Measurements from ENCODE around the gene SMAD2. TPM values are rescaled to one million over a fixed set of nuclear protein-coding genes. Genes with fewer than 3 reads are reported as not detected.
A peak's percentile ranks its signal among the peaks of the same experiment; 100 is the strongest.
"Not testable (repeated sequence)": the region's sequence is repeated elsewhere in the genome, so short reads cannot be mapped to it uniquely, and the experiment has no call there.

SMAD2 gene
- total and polyA plus RNA-seq, 4 experiments from 2014 or later = 88.5 to 131 (median 109) TPM

DNA sequence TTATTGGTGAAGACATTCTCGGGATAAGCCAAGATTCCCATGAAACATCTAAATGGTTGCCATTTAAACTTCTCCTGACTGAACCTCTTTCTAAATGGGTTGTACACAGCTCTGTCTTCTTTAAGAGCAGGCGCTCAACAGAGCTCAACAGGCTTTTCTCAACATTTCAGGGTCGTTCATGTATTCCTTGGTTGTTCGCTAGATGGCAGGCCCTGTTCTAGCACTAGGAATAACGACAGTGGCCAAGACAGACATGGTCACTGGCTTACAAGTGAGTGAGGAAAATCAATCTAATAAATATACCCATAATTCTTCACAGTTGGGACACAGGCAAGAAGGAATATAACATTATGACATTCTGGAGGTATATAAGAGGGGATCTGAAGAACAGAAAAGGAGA is 154.5 kb downstream of the SMAD2 start:
- H3K4me3 ChIP-seq (ENCODE audit: low read length in 2 of 2) = no peak overlapping the region
- H3K9me3 ChIP-seq (ENCODE audit: control insufficient read depth in 1 of 2, low read length in 2 of 2) = no peaks in the 10 kb centered on the region
- Mint-ChIP-seq H3K9me3 (peaks cover 0 to 2% (median 0%) of the 10 kb centered on the region in 8 donors), H3K4me1 (peaks cover 0 to 4% (median 0%) of the 10 kb centered on the region in 4 donors), H3K27me3 (peaks cover 3 to 19% of the 10 kb centered on the region in 2 donors), H3K4me3 (no peak overlapping the region), H3K27ac (no peak overlapping the region), H3K36me3 (no peaks in the 10 kb centered on the region)
- intact Hi-C loops (cut with micrococcal nuclease) = no loop called here
- no peak for DNase-seq
- ChIA-PET POLR2A (ENCODE audit: partially characterized antibody) (no interaction called here), CTCF (ENCODE audit: partially characterized antibody) (no interaction called here)
- H3K27me3 ChIP-seq (ENCODE audit: insufficient read depth, low read length) = no peaks in the 10 kb centered on the region
- no peak overlapping the region for H3K27ac ChIP-seq (ENCODE audit: low read depth, low read length)
- peaks cover 6% of the 10 kb centered on the region for H3K4me1 ChIP-seq (ENCODE audit: insufficient read depth, low read length)
- H3K36me3 ChIP-seq (ENCODE audit: insufficient read depth, low read length) = no peaks in the 10 kb centered on the region

GRCh38 chr18:47773931-47774330 is 156.5 kb downstream of the SMAD2 start:
- H3K27ac Mint-ChIP-seq = no peak overlapping the region
- H3K4me3 Mint-ChIP-seq = no peak overlapping the region
- peaks cover 0 to 4% (median 0%) of the 10 kb centered on the region in 4 donors for H3K4me1 Mint-ChIP-seq
- Histone ChIP-seq H3K27me3 (ENCODE audit: insufficient read depth, low read length) (no peaks in the 10 kb centered on the region), H3K4me1 (ENCODE audit: insufficient read depth, low read length) (peaks cover 6% of the 10 kb centered on the region), H3K4me3 (ENCODE audit: low read length in 2 of 2) (no peak overlapping the region), H3K36me3 (ENCODE audit: insufficient read depth, low read length) (no peaks in the 10 kb centered on the region), H3K27ac (ENCODE audit: low read depth, low read length) (no peak overlapping the region), H3K9me3 (ENCODE audit: control insufficient read depth in 1 of 2, low read length in 2 of 2) (no peaks in the 10 kb centered on the region)
- peaks cover 0 to 2% (median 0%) of the 10 kb centered on the region in 8 donors for H3K9me3 Mint-ChIP-seq
- intact Hi-C loops (cut with micrococcal nuclease) = no loop called here
- H3K36me3 Mint-ChIP-seq = no peaks in the 10 kb centered on the region
- DNase-seq = no peak
- H3K27me3 Mint-ChIP-seq = peaks cover 3 to 15% of the 10 kb centered on the region in 2 donors
- POLR2A ChIA-PET (ENCODE audit: partially characterized antibody) = no interaction called here
- CTCF ChIA-PET (ENCODE audit: partially characterized antibody) = interaction anchor here (0.5 to 4.6 kb wide), 9 partner anchors 14 to 671 kb away, joined by 3 to 18 read pairs (median 3); no protein-coding TSS in a partner anchor

DNA sequence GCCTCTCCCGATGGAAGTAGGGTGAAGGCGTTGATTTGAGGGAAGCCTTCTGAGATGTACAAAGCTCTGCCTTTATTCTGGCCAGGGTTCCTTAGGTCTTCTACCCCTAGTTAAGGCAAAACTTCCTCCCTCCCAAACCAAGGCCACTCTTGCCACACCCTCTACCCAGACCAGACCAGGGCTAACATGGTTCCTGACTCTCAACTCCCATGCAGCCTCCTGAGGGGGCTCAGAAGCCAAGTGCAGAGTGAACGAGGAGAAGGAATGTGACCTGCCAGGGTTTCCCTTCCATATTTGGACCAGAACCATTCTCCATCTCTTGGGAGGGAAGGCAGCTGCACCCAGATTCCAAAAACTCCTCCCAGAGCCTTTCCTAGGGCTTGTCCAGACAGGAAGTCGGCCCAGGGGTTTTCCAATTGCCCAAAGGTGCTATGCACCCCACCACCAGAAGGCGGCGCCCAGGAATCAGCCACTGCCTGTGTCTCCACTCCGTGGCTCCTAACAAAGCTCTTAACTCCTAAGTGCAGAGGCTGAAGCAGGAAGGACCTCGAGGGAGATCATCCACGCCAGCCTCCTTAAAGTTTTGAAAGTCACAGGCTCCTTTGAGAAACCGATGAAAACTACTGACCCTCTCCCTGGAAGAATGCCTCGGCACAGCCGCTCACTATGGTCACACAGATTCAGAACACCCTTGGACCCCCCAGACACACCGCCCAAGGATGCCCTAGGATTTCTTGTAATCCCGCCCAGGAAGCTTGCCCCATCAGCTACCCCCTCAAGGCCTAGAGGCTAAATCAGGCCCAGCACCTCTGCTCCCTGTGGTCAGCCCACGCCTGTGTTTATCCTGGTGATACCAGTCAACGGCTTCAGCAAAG is 157.8 kb downstream of the SMAD2 start:
- Mint-ChIP-seq H3K4me1 (peaks cover 0 to 4% (median 0%) of the 10 kb centered on the region in 4 donors), H3K9me3 (peaks cover 0 to 2% (median 0%) of the 10 kb centered on the region in 8 donors), H3K27me3 (peaks cover 1 to 13% of the 10 kb centered on the region in 2 donors), H3K27ac (no peak overlapping the region), H3K4me3 (no peak overlapping the region), H3K36me3 (no peaks in the 10 kb centered on the region)
- Histone ChIP-seq H3K4me1 (ENCODE audit: insufficient read depth, low read length) (peaks cover 6% of the 10 kb centered on the region), H3K4me3 (ENCODE audit: low read length in 2 of 2) (no peak overlapping the region), H3K27me3 (ENCODE audit: insufficient read depth, low read length) (no peaks in the 10 kb centered on the region), H3K9me3 (ENCODE audit: control insufficient read depth in 1 of 2, low read length in 2 of 2) (no peaks in the 10 kb centered on the region), H3K36me3 (ENCODE audit: insufficient read depth, low read length) (no peaks in the 10 kb centered on the region), H3K27ac (ENCODE audit: low read depth, low read length) (no peak overlapping the region)
- POLR2A ChIA-PET (ENCODE audit: partially characterized antibody) = no interaction called here
- intact Hi-C loops (cut with micrococcal nuclease) = no loop called here
- CTCF ChIA-PET (ENCODE audit: partially characterized antibody) = interaction anchor here (0.6 to 4.6 kb wide), 15 partner anchors 9 to 859 kb away, joined by 3 to 18 read pairs (median 4); no protein-coding TSS in a partner anchor
- DNase-seq = peak in 4 of 5 donors; percentile 37 to 48 (median 38)

- ChIA-PET POLR2A (ENCODE audit: partially characterized antibody) (no interaction called here), CTCF (ENCODE audit: partially characterized antibody) (interaction anchor here (0.8 to 4.6 kb wide), 15 partner anchors 10 to 859 kb away, joined by 3 to 18 read pairs (median 5); no protein-coding TSS in a partner anchor)
- Histone ChIP-seq H3K27ac (ENCODE audit: low read depth, low read length) (no peak overlapping the region), H3K4me1 (ENCODE audit: insufficient read depth, low read length) (peaks cover 6% of the 10 kb centered on the region), H3K27me3 (ENCODE audit: insufficient read depth, low read length) (no peaks in the 10 kb centered on the region), H3K36me3 (ENCODE audit: insufficient read depth, low read length) (no peaks in the 10 kb centered on the region), H3K9me3 (ENCODE audit: control insufficient read depth in 1 of 2, low read length in 2 of 2) (no peaks in the 10 kb centered on the region), H3K4me3 (ENCODE audit: low read length in 2 of 2) (no peak overlapping the region)
- H3K4me3 Mint-ChIP-seq = no peak overlapping the region
- intact Hi-C loops (cut with micrococcal nuclease) = no loop called here
- peaks cover 0 to 2% (median 0%) of the 10 kb centered on the region in 8 donors for H3K9me3 Mint-ChIP-seq
- H3K4me1 Mint-ChIP-seq = peaks cover 0 to 4% (median 0%) of the 10 kb centered on the region in 4 donors
- DNase-seq = no peak
- peaks cover 1 to 13% of the 10 kb centered on the region in 2 donors for H3K27me3 Mint-ChIP-seq
- H3K36me3 Mint-ChIP-seq = no peaks in the 10 kb centered on the region
- H3K27ac Mint-ChIP-seq = no peak overlapping the region
Measured at GRCh38 chr18:47771922-47772321, 158.5 kb downstream of the SMAD2 start.

DNA sequence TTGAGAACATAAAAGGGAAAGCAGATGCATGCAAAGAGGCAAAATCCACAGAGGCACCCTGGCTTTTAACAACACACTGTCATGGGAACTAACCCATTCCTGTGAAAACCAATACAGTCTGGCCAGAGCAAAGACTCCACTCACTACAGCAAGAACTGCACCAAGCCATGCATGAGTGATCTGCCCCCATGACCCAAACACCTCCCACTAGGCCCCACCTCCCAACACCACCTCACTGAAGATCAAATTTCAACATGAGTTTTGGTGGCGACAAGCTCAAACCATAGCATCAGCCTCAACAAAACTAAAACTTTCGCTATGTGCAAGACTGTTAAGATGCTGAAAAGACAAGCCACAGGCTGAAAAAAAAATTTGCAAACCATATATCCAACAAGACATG is 162.8 kb downstream of the SMAD2 start:
- DNase-seq = no peak
- ChIA-PET CTCF (ENCODE audit: partially characterized antibody) (interaction anchor here (1.0 to 1.1 kb wide), 2 partner anchors 12 to 19 kb away, joined by 3 to 4 read pairs; no protein-coding TSS in a partner anchor), POLR2A (ENCODE audit: partially characterized antibody) (no interaction called here)
- no peaks in the 10 kb centered on the region for H3K27me3 ChIP-seq (ENCODE audit: insufficient read depth, low read length)
- H3K27ac Mint-ChIP-seq = no peak overlapping the region
- peaks cover 0 to 5% (median 0%) of the 10 kb centered on the region in 8 donors for H3K9me3 Mint-ChIP-seq
- H3K36me3 Mint-ChIP-seq = no peaks in the 10 kb centered on the region
- H3K4me3 ChIP-seq (ENCODE audit: low read length in 2 of 2) = no peak overlapping the region
- H3K4me3 Mint-ChIP-seq = no peak overlapping the region
- H3K4me1 ChIP-seq (ENCODE audit: insufficient read depth, low read length) = peaks cover 4% of the 10 kb centered on the region
- H3K4me1 Mint-ChIP-seq = peaks cover 0 to under 1% (median 0%) of the 10 kb centered on the region in 4 donors
- no peaks in the 10 kb centered on the region for H3K36me3 ChIP-seq (ENCODE audit: insufficient read depth, low read length)
- peaks cover 4 to 8% of the 10 kb centered on the region in 2 donors for H3K27me3 Mint-ChIP-seq
- intact Hi-C loops (cut with micrococcal nuclease) = no loop called here
- no peaks in the 10 kb centered on the region for H3K9me3 ChIP-seq (ENCODE audit: control insufficient read depth in 1 of 2, low read length in 2 of 2)
- H3K27ac ChIP-seq (ENCODE audit: low read depth, low read length) = no peak overlapping the region

DNA sequence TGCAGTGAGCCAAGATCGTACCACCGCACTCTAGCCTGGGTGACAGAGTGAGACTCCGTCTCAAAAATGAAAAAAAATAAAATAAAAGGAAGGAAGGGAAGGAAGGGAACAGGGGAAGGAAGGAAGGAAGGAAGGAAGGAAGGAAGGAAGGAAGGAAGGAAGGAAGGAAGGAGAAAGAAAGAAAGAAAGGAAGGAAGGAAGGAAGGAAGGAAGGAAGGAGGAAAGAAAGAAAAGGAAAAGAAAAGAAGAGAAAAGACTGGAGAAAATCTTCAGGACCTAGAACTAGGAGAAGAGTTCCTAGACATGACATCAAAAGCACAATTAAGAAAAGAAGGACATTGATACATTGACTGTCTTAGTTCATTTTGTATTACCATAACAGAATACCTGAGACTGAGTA is 163.3 kb downstream of the SMAD2 start:
- H3K27ac Mint-ChIP-seq; H3K9me3 Mint-ChIP-seq; H3K36me3 Mint-ChIP-seq; H3K4me1 Mint-ChIP-seq; H3K27ac ChIP-seq (ENCODE audit: low read depth, low read length); intact Hi-C loops (cut with micrococcal nuclease); H3K4me3 ChIP-seq (ENCODE audit: low read length in 2 of 2); DNase-seq; H3K9me3 ChIP-seq (ENCODE audit: control insufficient read depth in 1 of 2, low read length in 2 of 2); H3K4me1 ChIP-seq (ENCODE audit: insufficient read depth, low read length); POLR2A ChIA-PET (ENCODE audit: partially characterized antibody); H3K4me3 Mint-ChIP-seq; H3K27me3 ChIP-seq (ENCODE audit: insufficient read depth, low read length); H3K36me3 ChIP-seq (ENCODE audit: insufficient read depth, low read length); H3K27me3 Mint-ChIP-seq: not testable (repeated sequence)
- CTCF ChIA-PET (ENCODE audit: partially characterized antibody) = interaction anchor here (1.4 kb wide), 1 partner anchor 18 kb away, joined by 6 read pairs; no protein-coding TSS in a partner anchor
